Measurements from ENCODE around the gene LRMDA.
A peak's percentile ranks its signal among the peaks of the same experiment; 100 is the strongest.

LRMDA gene

GRCh38 chr10:76317078-76317477, 885.7 kb downstream of the LRMDA start:
- no peaks in the 10 kb centered on the region for H3K9me3 ChIP-seq
- no peak overlapping the region for H3K4me3 ChIP-seq
- H3K27me3 ChIP-seq: no peaks in the 10 kb centered on the region
- H3K27ac ChIP-seq: peak overlapping the region in 1 of 2 donors; percentile 78
- intact Hi-C loops (cut with DNase I; ENCODE audit: low total_unique reads): loop anchor here (10.0 kb wide), 1 partner anchor 78 kb away; no protein-coding TSS in a partner anchor
- no peak for TF ChIP-seq CTCF (IDR thresholded peaks at IDR 0.05)
- peaks cover 0 to 41% (median 6%) of the 10 kb centered on the region in 4 donors for H3K4me1 ChIP-seq
- DNase-seq: no peak
- no peaks in the 10 kb centered on the region for H3K36me3 ChIP-seq

- H3K4me1 ChIP-seq: peaks cover 0 to 30% (median 0%) of the 10 kb centered on the region in 4 donors
- no peak overlapping the region for H3K4me3 ChIP-seq
- no peaks in the 10 kb centered on the region for H3K9me3 ChIP-seq
- no peaks in the 10 kb centered on the region for H3K27me3 ChIP-seq
- TF ChIP-seq CTCF (IDR thresholded peaks at IDR 0.05): no peak
- intact Hi-C loops (cut with DNase I; ENCODE audit: low total_unique reads): loop anchor here (10.0 kb wide), 1 partner anchor 77 kb away; no protein-coding TSS in a partner anchor
- peak overlapping the region; percentile 67 to 78 for H3K27ac ChIP-seq
- no peaks in the 10 kb centered on the region for H3K36me3 ChIP-seq
- DNase-seq: no peak
Measured at GRCh38 chr10:76318211-76318610, 886.8 kb downstream of the LRMDA start.

- Histone ChIP-seq H3K36me3 (no peaks in the 10 kb centered on the region), H3K4me3 (no peak overlapping the region), H3K27ac (peak overlapping the region in 1 of 2 donors; percentile 78), H3K4me1 (peaks cover 0 to 32% (median 3%) of the 10 kb centered on the region in 4 donors), H3K27me3 (no peaks in the 10 kb centered on the region), H3K9me3 (no peaks in the 10 kb centered on the region)
- TF ChIP-seq CTCF (IDR thresholded peaks at IDR 0.05): no peak
- intact Hi-C loops (cut with DNase I; ENCODE audit: low total_unique reads): loop anchor here (10.0 kb wide), 1 partner anchor 75 kb away; no protein-coding TSS in a partner anchor
- no peak for DNase-seq
Measured at GRCh38 chr10:76319661-76320060, 888.2 kb downstream of the LRMDA start.

GRCh38 chr10:76324283-76324682, 892.9 kb downstream of the LRMDA start:
- TF ChIP-seq CTCF (IDR thresholded peaks at IDR 0.05): no peak
- H3K36me3 ChIP-seq: no peaks in the 10 kb centered on the region
- intact Hi-C loops (cut with DNase I; ENCODE audit: low total_unique reads): no loop called here
- peak overlapping the region; percentile 63 to 69 for H3K27ac ChIP-seq
- no peaks in the 10 kb centered on the region for H3K9me3 ChIP-seq
- H3K4me1 ChIP-seq: peaks cover 0 to 18% (median 5%) of the 10 kb centered on the region in 4 donors
- no peak overlapping the region for H3K4me3 ChIP-seq
- no peaks in the 10 kb centered on the region for H3K27me3 ChIP-seq
- DNase-seq: peak; percentile 58 to 90

GRCh38 chr10:76327441-76327840, 896.0 kb downstream of the LRMDA start:
- H3K9me3 ChIP-seq: no peaks in the 10 kb centered on the region
- no peak for TF ChIP-seq CTCF (IDR thresholded peaks at IDR 0.05)
- no peak overlapping the region for H3K27ac ChIP-seq
- intact Hi-C loops (cut with DNase I; ENCODE audit: low total_unique reads): no loop called here
- no peaks in the 10 kb centered on the region for H3K36me3 ChIP-seq
- H3K4me1 ChIP-seq: peaks cover 0 to 28% (median 5%) of the 10 kb centered on the region in 4 donors
- H3K27me3 ChIP-seq: no peaks in the 10 kb centered on the region
- DNase-seq: no peak
- no peak overlapping the region for H3K4me3 ChIP-seq

GRCh38 chr10:76328348-76328747, 896.9 kb downstream of the LRMDA start:
- peaks cover 0 to 28% (median 5%) of the 10 kb centered on the region in 4 donors for H3K4me1 ChIP-seq
- intact Hi-C loops (cut with DNase I; ENCODE audit: low total_unique reads): no loop called here
- H3K9me3 ChIP-seq: no peaks in the 10 kb centered on the region
- DNase-seq: no peak
- H3K4me3 ChIP-seq: no peak overlapping the region
- H3K27ac ChIP-seq: no peak overlapping the region
- H3K27me3 ChIP-seq: no peaks in the 10 kb centered on the region
- TF ChIP-seq CTCF (IDR thresholded peaks at IDR 0.05): no peak
- no peaks in the 10 kb centered on the region for H3K36me3 ChIP-seq

Measured in tibial artery (tissue), 4 donors.